ENCODE data around the gene CALN1. TPM values are rescaled to one million over a fixed set of nuclear protein-coding genes. Genes with fewer than 3 reads are reported as not detected.

CALN1 gene
- total and polyA plus RNA-seq, 2 experiments from 2014 or later: 7.6 to 14.5 TPM

DNA sequence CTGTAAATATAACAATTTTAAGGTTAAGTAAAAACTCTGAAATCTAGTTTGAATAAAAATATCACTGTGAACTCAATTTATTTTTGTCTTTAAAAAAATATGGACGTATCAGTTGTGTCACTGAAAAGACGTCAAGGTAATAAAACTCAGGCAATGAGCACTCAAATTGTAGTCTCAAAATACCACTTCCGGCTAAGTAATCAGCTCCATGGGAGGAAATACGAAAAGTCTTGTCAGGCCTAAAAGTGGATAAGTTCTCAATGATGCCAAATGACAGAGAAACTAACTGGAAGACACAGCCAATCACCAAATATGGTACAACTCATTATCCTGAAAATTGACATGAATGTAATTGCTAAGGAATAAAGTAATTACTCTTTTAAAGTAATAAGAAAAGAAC is 719 bp downstream of the CALN1 start (continued):
- TF ChIP-seq, protein P1, sequence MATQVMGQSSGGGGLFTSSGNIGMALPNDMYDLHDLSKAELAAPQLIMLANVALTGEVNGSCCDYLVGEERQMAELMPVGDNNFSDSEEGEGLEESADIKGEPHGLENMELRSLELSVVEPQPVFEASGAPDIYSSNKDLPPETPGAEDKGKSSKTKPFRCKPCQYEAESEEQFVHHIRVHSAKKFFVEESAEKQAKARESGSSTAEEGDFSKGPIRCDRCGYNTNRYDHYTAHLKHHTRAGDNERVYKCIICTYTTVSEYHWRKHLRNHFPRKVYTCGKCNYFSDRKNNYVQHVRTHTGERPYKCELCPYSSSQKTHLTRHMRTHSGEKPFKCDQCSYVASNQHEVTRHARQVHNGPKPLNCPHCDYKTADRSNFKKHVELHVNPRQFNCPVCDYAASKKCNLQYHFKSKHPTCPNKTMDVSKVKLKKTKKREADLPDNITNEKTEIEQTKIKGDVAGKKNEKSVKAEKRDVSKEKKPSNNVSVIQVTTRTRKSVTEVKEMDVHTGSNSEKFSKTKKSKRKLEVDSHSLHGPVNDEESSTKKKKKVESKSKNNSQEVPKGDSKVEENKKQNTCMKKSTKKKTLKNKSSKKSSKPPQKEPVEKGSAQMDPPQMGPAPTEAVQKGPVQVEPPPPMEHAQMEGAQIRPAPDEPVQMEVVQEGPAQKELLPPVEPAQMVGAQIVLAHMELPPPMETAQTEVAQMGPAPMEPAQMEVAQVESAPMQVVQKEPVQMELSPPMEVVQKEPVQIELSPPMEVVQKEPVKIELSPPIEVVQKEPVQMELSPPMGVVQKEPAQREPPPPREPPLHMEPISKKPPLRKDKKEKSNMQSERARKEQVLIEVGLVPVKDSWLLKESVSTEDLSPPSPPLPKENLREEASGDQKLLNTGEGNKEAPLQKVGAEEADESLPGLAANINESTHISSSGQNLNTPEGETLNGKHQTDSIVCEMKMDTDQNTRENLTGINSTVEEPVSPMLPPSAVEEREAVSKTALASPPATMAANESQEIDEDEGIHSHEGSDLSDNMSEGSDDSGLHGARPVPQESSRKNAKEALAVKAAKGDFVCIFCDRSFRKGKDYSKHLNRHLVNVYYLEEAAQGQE (IDR thresholded peaks at IDR 0.05; ENCODE audit: unreplicated experiment): no peak
- TF ChIP-seq ZNF114 (CRISPR knock-in tag; IDR thresholded peaks at IDR 0.05) (no peak), EZH2phosphoT487 (IDR thresholded peaks at IDR 0.05; ENCODE audit: unreplicated experiment) (no peak), NANOG (IDR thresholded peaks at IDR 0.05; ENCODE audit: borderline replicate concordance) (no peak), EZH2 (IDR thresholded peaks at IDR 0.05; ENCODE audit: low read depth, unreplicated experiment) (no peak), CREB1 (CRISPR knock-in tag; IDR thresholded peaks at IDR 0.05; ENCODE audit: low read depth) (no peak)
- TF ChIP-seq, protein P2, sequence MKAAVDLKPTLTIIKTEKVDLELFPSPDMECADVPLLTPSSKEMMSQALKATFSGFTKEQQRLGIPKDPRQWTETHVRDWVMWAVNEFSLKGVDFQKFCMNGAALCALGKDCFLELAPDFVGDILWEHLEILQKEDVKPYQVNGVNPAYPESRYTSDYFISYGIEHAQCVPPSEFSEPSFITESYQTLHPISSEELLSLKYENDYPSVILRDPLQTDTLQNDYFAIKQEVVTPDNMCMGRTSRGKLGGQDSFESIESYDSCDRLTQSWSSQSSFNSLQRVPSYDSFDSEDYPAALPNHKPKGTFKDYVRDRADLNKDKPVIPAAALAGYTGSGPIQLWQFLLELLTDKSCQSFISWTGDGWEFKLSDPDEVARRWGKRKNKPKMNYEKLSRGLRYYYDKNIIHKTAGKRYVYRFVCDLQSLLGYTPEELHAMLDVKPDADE (IDR thresholded peaks at IDR 0.05): no peak

DNA sequence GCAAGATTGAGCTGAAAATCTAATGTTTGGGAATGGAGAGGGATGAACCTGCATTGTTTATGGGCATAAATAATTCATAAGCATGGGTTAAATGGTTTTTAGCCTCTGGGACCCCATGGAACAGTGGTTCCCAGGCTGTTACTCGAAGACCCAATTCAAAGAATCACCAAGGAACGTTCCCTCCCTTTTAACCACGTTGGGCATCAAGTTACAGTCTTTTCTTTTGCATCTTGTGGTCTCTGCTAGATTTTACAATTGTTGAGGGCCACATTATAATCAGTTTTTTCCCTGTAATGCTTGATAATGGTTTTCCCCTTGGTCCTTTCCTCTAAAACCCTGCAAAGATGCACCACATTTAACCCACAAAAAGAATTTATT is 2.5 kb downstream of the CALN1 start:
- Histone ChIP-seq H3K27me3 (ENCODE audit: insufficient read depth) (no peaks in the 10 kb centered on the region), H3K9me2 (ENCODE audit: insufficient read depth) (no peaks in the 10 kb centered on the region), H3K4me1 (ENCODE audit: insufficient read depth) (peaks cover 5% of the 10 kb centered on the region; the same call in 1 of the 2 replicates), H3K79me2 (replicated peaks; ENCODE audit: insufficient read depth) (no peaks in the 10 kb centered on the region), H3K4me3 (no peak overlapping the region), H3K36me3 (ENCODE audit: insufficient read depth) (no peaks in the 10 kb centered on the region), H3K27ac (ENCODE audit: low read depth) (no peak overlapping the region), H2AFZ (peak overlapping the region; percentile 88; the same call in 1 of the 2 replicates), H4K20me1 (replicated peaks; ENCODE audit: insufficient read depth) (no peaks in the 10 kb centered on the region), H3K4me2 (0 out of 2 replicates have a peak overlapping the region, but pooled peaks have one; percentile 25), H3F3A (replicated peaks; ENCODE audit: low read depth) (no peaks in the 10 kb centered on the region)
- Mint-ChIP-seq H3K4me1 (no peaks in the 10 kb centered on the region), H3K36me3 (ENCODE audit: low read depth) (no peaks in the 10 kb centered on the region), H3K4me3 (no peak overlapping the region), H3K27ac (no peak overlapping the region), H3K27me3 (ENCODE audit: insufficient read depth, low read depth, poor library complexity) (peaks cover 2% of the 10 kb centered on the region), H3K9me3 (no peaks in the 10 kb centered on the region)
- ATAC-seq (no peak), DNase-seq (ENCODE audit: low spot score) (no peak)
- TF ChIP-seq STAT1 (IDR thresholded peaks at IDR 0.05; ENCODE audit: unreplicated experiment) (no peak), EZH2 (IDR thresholded peaks at IDR 0.05; ENCODE audit: low read depth, unreplicated experiment) (no peak), JUNB (IDR thresholded peaks at IDR 0.05; ENCODE audit: unreplicated experiment) (no peak), ZNF331 (CRISPR knock-in tag; IDR thresholded peaks at IDR 0.05; ENCODE audit: low read depth) (no peak), CREB1 (CRISPR knock-in tag; IDR thresholded peaks at IDR 0.05; ENCODE audit: low read depth) (no peak), EZH2phosphoT487 (IDR thresholded peaks at IDR 0.05; ENCODE audit: unreplicated experiment) (no peak)
- TF ChIP-seq, protein P2 (IDR thresholded peaks at IDR 0.05): no peak
- TF ChIP-seq, protein P1 (IDR thresholded peaks at IDR 0.05; ENCODE audit: unreplicated experiment): no peak
- TF ChIP-seq, protein P3, sequence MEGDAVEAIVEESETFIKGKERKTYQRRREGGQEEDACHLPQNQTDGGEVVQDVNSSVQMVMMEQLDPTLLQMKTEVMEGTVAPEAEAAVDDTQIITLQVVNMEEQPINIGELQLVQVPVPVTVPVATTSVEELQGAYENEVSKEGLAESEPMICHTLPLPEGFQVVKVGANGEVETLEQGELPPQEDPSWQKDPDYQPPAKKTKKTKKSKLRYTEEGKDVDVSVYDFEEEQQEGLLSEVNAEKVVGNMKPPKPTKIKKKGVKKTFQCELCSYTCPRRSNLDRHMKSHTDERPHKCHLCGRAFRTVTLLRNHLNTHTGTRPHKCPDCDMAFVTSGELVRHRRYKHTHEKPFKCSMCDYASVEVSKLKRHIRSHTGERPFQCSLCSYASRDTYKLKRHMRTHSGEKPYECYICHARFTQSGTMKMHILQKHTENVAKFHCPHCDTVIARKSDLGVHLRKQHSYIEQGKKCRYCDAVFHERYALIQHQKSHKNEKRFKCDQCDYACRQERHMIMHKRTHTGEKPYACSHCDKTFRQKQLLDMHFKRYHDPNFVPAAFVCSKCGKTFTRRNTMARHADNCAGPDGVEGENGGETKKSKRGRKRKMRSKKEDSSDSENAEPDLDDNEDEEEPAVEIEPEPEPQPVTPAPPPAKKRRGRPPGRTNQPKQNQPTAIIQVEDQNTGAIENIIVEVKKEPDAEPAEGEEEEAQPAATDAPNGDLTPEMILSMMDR (conservative IDR thresholded peaks at IDR 0.05; ENCODE audit: low read depth in 2 of 2): no peak

Measured in GM23338 (cell line).